GM18951 (cell line): ENCODE data around the gene PPP2R2C.

Experiments
- POLR2A ChIP-seq: IDR thresholded peaks from 4 replicates; pipeline ENCODE4 v1.6.1; 2011; ENCODE audit warnings: mild to moderate bottlenecking; ENCODE audit not compliant: insufficient read length, insufficient read depth; ENCODE audit errors: extremely low read depth
- in situ Hi-C: fragments of 300-500 bp; cut with MboI; formaldehyde crosslinking; loops from one replicate; pipeline ENCODE4 v1.12.0; 2022; ENCODE audit warnings: low sequenced_read_pairs, mixed read lengths, inconsistent platforms; ENCODE audit not compliant: unreplicated experiment

PPP2R2C gene

DNA sequence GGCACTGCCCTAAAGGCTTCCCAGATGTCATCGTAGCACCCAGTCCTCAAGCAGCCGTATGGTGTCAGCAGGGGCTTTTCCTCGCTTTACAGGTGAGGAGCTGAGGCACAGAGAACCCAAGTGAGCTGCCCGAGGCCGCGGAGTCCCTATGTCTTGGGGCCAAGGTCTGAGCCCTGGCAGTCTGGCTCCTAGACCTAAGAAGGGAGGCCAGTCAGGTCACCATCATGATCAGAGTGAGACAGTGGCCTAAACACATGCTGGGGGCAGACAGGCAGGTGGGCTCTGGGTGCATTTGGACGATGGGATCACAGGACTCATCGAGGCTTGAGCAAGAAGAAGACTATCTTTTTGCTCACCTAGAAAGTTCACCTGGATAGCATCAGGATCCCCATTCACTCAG lies 107.8 kb downstream of the PPP2R2C start:
- TF ChIP-seq POLR2A = no peak
- in situ Hi-C loops = no loop called here

DNA sequence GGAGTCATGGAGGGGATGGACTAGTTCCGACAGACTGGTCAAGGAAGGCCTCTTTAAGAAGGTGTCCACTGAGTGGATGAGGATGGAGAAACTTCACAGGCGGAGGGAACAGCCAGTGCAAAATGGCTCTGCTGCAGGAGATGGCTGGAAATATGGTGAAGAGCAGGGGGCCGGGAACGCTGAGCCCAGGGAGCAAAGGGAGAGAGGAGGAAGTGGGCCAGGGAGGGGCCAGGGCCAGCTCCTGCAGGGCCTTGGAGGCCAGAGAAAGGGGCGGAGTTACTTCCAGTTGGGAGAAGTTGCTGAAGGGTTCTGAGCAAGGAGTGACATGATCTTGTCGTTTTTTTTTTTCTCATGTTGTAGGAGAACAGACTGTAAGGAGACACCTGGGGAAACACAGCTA lies 108.3 kb downstream of the PPP2R2C start:
- in situ Hi-C loops = no loop called here
- no peak for TF ChIP-seq POLR2A

DNA sequence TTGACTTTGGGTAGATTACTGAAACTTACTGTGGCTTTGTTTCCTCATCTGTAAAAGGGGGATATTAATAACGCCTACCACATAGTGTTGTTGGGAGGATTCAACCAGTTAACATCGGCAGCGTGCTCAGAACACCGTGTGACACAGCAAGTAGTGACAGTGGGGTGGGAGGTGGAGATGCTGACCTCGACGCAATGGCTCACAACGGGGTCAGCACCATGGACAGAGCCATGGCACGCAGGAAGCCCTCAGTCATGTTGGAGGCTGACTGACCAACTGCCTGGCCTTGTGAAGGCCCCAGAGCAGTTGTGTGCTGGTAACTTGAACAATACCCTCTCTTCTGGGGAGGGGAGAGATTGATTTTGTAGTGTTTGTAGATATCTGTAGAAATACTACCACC lies 109.5 kb downstream of the PPP2R2C start:
- in situ Hi-C loops = no loop called here
- no peak for TF ChIP-seq POLR2A

DNA sequence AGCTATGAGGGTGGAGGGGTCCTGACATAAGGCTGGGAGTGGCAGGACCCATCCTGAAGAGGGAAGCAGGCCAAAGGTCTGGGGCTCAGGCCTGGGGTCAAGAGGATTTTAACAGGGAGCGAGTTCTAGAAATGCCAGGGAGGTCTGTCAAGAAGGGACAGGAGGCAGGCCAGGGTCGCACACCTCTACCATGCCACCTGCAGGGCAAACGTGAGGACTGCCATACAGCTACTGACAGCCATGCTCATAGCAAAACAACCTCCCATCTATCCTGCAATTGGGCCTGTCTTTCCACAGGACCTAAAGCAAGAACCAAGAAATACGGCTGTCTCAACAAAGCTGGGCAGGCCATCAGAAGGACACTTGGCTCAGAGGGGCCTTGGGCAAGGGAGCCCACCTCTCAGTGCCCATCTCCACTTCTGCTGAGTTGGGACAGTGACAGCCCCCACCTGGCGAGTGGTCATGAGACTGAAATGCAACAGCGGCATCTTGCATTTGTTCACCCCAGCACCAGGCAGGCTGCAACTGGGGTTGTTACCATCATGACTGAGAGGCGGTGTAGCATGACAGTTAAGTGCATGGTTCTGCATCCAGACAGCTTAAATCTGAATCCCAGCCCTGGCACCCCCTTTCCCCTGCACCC lies 110.0 kb downstream of the PPP2R2C start:
- no peak for TF ChIP-seq POLR2A
- in situ Hi-C loops = no loop called here

DNA sequence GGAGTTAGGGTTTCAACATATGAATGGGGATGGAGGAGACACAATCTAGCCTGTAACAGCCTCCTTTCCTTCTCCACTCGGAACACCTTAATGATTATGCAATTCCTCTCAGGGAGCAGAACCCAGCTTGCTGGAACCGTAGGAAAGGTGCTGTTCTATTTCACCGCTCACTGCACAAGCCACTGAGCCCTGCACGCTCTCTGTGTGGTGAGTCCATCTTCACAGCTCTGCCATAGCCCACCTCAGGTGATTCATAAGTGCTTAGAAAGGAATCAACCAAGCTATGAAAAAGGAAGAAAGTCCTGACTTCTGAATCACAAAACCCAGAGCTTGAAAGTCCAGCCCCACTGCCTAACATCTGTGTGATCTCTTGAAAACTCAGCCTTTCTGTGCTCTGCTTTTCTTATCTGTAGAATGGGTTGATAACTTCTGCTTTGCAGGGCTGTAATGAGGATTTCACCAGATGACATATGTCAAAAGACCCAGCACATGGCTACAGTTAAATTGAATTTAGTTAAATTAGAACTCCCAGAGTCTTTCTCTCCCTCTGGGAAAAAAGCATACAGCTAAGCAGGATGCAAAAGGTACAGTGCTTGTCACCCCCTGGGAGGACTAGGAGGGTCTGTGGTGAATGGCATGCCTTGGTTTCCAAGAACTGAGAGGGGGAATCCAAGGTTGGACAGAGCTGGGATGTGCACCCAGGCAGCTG lies 111.2 kb downstream of the PPP2R2C start:
- in situ Hi-C loops = no loop called here
- no peak for TF ChIP-seq POLR2A

DNA sequence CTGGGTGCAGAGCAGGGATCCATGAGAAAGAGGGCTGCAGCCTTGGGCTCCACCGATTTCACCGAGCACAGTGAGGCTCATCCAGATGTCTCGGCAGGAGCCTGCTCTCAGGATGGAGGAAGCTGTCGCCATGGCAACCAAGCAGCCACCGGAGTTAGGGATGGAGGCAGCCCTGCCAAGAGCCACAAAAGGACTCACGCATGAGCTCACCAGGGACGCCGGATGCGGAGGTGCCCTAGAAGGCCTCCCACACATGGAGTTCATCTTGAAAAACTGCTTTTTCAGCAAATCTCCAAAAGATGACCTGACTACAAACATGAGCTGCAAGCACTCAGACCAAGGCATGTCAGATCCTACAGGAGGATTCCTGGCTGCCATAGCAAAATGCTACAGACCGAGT lies 112.0 kb downstream of the PPP2R2C start:
- TF ChIP-seq POLR2A = no peak
- in situ Hi-C loops = no loop called here

DNA sequence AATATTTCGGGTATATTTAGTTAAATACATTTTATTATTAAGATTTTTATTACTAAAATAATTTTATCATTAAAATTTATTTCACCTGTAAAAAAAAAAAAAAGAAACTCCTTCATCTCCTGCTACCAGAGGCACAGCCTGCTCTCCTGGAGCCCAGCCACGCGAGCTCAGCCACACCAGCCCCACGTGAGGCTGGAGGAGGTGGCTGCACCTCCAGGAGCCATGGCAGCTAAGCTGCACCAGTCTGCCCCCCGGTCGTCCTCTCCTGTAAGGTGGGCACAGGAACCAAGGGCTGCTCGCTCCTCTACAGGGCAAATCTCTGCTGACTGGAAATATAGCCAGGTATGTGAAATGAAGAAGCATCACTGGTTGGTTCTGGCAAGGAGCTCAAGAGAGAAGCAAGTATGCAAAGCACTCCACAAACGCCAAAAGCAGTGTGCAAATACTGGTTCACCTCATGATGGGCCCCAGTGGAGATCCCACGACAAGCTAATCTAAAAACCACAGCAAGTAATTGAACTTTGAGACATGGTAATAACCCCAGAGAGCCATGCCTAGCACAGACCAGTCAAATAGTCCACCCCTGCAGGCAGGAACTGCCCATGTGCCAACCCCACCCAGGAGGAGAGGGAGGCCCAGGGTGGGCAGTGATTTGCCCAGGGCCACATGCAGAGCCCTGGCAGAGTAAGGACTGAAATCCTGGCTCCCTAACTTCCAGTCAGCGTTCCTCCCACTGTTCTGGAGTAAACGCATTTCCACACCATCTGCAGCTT lies 112.7 kb downstream of the PPP2R2C start:
- in situ Hi-C loops = no loop called here
- no peak for TF ChIP-seq POLR2A

DNA sequence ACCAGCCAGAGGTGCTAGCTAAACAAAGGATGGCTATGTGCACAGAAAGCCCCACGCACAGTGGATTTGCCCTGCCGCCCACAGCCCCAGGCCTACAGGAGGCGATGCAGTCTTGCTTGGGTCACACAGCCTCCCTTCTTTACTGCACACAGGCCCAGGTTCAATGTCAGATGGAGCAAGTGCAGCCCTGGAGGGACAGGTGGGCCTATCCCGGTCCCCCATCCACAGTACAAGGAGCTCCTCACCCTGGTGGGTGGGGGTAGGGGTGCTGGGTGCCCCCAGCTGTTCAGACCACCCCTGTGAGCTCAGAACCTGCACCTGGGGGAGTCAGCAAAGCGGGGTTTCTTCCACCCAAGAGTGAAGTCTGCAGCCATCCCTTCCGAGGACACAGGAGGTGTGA lies 114.9 kb downstream of the PPP2R2C start:
- in situ Hi-C loops = no loop called here
- no peak for TF ChIP-seq POLR2A

DNA sequence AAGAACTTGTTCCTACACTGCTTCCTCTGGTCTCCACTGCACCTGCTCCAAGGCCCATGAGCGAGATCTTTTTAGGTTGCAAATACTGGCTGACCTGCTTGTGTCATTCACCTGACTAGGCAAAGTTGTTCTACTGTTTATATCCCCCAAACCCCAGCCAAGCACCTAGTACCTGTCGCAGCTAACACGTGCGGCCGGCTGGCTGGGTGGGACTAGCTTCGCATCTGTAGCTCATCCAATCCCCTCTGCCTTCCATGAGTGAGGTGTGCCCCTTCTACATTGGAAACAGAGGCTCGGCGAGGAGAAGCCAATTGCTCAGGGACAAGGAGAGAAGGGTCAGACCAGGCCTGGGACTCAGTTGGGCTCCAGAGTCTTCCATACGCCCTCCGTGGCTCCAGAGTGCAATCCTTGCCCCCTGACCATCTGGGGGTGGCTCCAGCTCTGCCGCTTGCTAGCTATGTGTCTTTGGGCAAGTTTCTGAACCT lies 116.3 kb downstream of the PPP2R2C start:
- in situ Hi-C loops = no loop called here
- TF ChIP-seq POLR2A = no peak

DNA sequence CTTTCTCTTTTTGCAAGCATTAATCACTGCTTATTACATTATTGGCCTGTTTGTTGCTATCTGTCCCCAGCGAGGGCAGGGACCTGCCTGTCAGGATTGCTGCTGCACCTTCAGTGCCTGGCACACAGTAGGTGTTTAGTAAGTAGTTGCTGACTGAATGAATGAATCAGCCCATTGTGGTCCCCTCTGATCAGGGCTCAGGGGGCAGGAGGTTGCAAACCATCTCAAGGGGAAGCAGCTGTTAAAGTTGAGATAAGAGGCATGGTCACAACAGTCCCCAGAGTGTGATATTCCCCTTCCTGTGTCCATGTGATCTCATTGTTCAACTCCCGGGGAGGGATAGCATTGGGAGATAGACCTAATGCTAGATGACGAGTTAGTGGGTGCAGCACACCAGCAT lies 117.4 kb downstream of the PPP2R2C start:
- TF ChIP-seq POLR2A = no peak
- in situ Hi-C loops = no loop called here

DNA sequence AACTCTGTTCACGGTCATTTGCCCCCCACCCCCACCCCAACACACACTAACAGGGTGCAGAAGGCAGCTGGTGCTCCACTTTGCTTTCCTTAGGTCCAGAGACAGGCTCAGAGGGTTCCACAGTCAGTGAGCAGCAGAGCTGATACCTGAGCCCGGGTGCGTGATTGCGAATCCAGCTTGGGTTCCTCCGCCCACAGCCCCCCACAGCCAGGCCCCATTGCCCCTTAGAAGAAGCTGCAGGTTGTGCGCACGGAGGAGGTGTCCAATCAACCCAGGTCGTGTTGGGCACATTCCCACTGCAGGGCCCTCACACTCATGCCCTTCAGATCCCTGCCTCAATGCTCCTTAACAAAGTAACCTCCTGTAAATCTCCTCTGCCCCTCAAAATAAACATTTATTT lies 117.8 kb downstream of the PPP2R2C start:
- no peak for TF ChIP-seq POLR2A
- in situ Hi-C loops = no loop called here

DNA sequence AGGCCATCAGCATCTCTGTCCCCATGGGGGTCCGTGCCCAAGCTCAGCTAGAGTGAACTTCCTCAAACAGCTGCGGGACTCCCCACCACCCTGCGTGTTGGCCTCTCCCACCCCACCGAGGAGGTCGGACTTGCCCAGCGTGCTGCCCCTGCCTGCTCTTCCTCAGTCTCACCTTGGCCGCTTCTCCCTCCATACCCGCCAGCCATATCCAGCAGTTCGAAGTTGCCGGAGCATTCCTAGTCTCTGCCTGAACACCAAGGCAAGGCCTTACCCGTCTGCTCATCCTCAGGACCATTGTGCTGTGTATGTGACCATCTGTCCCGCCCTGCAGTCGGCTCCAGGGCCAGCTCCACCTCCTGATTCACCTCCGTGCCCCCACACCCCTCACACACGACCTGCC lies 118.3 kb downstream of the PPP2R2C start:
- TF ChIP-seq POLR2A = no peak
- in situ Hi-C loops = no loop called here

DNA sequence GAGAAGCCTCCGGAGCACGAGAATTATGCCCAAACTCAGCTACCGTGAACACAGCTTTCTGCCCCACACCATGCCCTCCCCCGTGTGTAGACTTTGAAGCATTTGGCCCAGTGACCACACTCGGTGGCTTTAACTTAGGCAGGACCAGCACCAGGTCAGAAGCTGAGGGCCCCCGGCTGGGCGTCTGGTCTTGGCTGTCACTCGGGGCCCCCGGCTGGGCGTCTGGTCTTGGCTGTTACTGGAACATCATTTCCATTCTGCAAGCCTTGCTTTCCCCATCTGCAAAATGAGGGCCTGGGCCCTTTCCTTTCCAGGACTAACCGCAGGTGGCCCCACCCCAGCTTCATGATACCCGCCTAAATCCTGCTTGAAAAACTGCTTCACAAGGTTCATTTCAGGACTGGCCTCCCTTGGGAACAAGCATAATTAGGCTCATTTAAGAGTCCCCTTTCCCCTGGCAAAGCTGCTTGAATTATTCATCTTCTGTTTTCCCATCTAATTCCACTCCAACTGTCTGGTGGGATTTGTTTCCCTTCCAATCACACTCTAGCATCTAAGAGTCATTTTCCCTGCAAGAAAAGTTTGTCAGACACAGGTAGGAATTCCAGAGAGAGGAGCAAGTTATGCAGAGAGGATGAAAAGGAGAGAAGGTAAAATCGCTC lies 120.3 kb downstream of the PPP2R2C start:
- TF ChIP-seq POLR2A = no peak
- in situ Hi-C loops = no loop called here

DNA sequence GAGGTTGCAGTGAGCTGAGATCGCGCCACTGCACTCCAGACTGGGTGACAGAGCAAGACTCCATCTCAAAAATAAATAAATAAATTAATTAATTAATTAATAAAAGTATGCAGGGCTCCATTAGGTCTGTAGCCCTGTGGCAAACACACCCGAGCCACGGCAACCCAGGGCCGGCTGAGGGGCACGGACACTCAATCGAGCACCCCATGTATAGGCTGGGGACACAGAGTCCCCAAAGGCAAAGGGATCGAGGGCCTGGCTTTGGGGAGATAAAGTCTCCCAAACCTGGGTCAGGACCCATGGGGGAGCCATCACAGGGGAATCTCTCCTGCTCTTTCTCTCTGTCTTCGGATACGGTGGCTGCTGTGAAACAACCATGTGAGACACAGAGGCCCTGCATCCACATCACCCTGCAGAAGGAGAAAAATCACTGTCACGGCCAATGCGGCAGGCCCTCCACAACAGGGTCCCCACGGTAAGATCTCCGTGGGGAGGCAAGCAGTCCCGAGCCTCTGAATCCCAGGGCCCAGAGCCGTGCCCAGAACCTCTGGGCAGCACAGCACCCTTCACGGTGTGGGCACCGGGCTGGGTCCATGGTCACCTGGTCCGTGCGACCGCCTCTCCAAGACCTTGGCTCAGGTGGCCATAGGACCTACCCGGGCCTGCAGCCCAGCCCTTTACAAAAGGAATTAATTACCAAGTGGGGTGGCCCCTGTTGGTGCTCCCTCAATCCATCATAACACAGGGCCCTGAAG lies 121.0 kb downstream of the PPP2R2C start:
- TF ChIP-seq POLR2A = no peak
- in situ Hi-C loops = no loop called here
